22Rv1 (cell line): ENCODE data around the gene DNAH8.

ENCODE experiments used
- H3K27ac ChIP-seq: fragments of 450-650 bp; 2 replicates; pipeline ENCODE4 v1.5.1; 2017
- CTCF ChIP-seq: fragments of 450-650 bp; IDR thresholded peaks from 2 replicates; pipeline ENCODE4 v1.5.1; 2017; ENCODE audit warnings: mild to moderate bottlenecking
- ZFX ChIP-seq: fragments of 450-650 bp; IDR thresholded peaks from 2 replicates; pipeline ENCODE4 v1.6.1; 2017; ENCODE audit warnings: antibody characterized with exemption, borderline replicate concordance

Gene DNAH8

DNA sequence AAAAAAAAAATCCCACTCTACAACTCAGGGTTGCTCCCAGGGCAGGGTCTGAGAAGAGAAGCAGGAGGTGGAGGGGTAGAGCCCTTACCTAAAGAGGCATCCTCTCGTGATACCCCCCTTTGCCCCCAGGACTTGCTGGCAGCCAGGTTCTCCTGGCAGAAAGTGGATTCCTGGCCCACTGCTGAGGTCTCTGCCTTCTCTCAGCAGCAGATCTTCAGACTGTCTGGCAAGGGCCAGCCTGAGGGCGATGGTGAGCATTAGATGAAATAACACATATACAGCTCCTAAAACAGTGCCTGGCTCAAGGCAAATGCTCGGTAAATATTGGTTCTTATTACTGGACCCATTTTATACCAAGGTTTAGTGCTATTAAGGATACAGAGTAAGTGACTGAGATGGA, 328.7 kb downstream of the DNAH8 start:
- no peak overlapping the region for H3K27ac ChIP-seq
- TF ChIP-seq CTCF, result no peak

- TF ChIP-seq CTCF (no peak), ZFX (no peak)
- no peak overlapping the region for H3K27ac ChIP-seq
Observed at GRCh38 chr6:39044181-39044580, 329.1 kb downstream of the DNAH8 start.

- no peak for TF ChIP-seq CTCF
- TF ChIP-seq ZFX, result no peak
- no peak overlapping the region for H3K27ac ChIP-seq
Observed at GRCh38 chr6:39047434-39048327, 332.6 kb downstream of the DNAH8 start.

DNA sequence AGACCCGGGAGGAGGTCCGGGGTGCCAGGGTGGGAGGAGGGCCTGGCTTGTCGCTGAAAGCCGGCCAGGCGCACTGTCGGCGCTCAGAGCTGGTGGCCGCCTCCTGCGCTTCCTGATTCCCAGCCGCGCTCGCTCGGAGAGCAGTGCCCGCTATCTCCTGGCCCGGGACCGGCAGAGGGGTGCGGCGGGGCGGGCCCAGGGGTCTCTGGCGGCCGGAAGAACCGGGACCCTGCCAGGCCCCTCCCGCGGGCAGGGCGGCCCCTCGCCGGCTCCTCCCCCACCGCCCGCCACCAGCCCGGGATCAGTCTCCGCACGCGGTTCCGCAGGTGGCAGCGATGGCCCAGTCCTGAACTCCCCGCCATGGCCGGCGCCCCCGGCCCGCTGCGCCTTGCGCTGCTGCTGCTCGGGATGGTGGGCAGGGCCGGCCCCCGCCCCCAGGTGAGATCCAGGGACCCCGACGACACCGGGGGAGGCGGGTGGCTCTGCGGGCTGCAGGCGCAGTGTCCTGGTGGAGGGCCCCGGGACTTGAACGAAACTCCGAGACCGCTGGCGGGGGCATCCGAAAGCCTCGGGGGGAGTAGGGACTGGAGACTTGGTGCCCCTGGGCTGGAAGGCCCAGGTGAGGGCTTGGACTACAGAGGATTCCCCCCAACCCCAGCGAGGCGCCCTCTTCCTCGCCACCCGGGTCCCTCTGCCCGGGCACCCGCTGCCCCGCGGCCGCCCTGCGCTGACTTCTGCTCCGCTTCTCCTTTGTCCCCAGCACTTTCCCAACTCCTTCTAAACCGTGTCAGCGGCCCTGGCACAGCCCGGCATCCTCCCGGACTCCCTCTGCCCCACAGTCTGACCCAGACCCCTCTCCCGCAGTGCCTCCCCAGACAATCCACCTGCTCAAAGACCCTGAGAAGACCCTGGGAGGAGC, 333.6 kb downstream of the DNAH8 start, which contains the start of gene GLP1R:
TSS of gene GLP1R (plus strand) at position 301 of the 919 bp plus-strand sequence. CDS start at position 361, 60 bp downstream.
- no peak for TF ChIP-seq CTCF
- no peak for TF ChIP-seq ZFX
- H3K27ac ChIP-seq, result no peak within 1 kb of the TSS

DNA sequence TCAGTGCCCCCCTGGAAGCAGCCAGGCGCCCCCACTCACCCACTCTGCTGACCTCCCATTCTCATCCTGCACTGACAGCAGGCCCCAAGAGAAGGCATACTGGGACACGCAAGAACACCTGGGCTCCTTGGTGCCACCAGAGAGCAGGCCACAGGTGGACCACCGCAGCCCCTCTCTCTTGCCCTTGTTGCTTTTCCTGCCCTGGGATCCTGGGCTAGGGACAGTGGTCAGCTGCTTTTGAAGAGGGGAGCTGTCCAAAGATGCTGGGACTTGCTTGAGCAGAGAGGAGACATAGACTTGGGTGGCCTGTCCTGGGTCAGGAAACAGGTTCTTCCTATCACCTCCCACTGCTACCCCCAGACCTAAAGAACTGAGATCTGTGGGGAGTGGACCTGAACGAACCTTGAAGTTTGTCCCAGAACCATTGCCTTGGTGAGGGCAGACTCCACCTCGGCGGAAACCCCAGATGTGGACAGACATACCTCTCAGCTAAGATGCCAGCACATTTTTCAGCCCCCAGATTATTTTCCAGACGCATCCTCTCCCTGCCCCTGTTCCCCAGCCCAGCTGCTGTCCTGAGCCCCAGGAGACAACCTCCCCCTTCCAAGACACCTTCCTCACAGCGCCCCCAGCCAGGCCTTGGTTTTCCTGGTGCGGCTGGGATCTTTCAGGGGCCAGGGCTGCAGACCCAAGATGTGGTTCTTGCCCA, 334.6 kb downstream of the DNAH8 start:
- no peak overlapping the region for H3K27ac ChIP-seq
- TF ChIP-seq CTCF (no peak), ZFX (no peak)

GRCh38 chr6:39050453-39051112, 335.5 kb downstream of the DNAH8 start:
- TF ChIP-seq ZFX (no peak), CTCF (no peak)
- no peak overlapping the region for H3K27ac ChIP-seq
